Esophagus squamous epithelium (tissue), 4 donors: Measurements from ENCODE around the gene THEM5.

Experiments used
- CTCF ChIP-seq, 6 experiments: fragments of 450-650 bp in 4 of 6; fragments of 200-600 bp in 2 of 6; sonication (generic) in 2 of 6; IDR thresholded peaks; one replicate each; pipeline ENCODE4 v1.5.1; 2016 to 2019; ENCODE audit warnings: antibody characterized with exemption in 6 of 6, mild to moderate bottlenecking in 4 of 6, moderate library complexity in 4 of 6
- POLR2A ChIP-seq, 4 donors: fragments of 450-650 bp; IDR thresholded peaks; one replicate each; pipeline ENCODE4 v1.6.1; 2017; ENCODE audit warnings: antibody characterized with exemption in 4 of 4, mild to moderate bottlenecking in 4 of 4, moderate library complexity in 3 of 4

DNA sequence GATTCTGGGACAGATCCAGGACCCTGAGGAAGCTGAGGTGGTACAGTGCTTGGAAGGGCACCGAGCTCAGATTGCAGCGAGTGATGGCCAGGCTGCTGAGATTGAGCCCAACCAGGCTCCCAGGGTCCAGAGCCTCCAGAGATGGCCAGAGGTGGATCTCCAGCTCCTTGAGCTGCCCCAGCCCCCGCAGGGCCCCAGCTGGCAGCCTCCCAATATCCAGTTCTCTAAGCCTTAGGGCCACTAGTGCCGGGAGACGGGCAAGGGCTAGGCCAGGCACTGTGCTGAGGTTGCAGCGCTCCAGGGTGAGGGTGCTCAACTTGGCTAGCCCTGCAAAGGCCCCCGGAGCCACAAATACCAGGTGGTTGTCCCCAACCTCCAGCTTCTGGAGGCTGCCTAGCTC, 51.7 kb downstream of the THEM5 start:
- TF ChIP-seq CTCF (IDR thresholded peaks at IDR 0.05) (no peak), POLR2A (IDR thresholded peaks at IDR 0.05) (no peak)
